A549 (cell line): ENCODE data around the gene PDZD7. TPM values are rescaled to one million over a fixed set of nuclear protein-coding genes. Genes with fewer than 3 reads are reported as not detected.

Source experiments
- ATAC-seq, 2 experiments: fragments of 200-7000 bp in 1 of 2; fragments of >200 bp in 1 of 2; cut with Nextera tagmentation in 1 of 2; cut with Tn5 transposase in 1 of 2; 3 replicates each; pipeline versions ENCODE4 v1.8.0 to v1.9.1; 2018 to 2020; ENCODE audit warnings: mild to moderate bottlenecking in 1 of 2, moderate library complexity in 1 of 2
- CTCF ChIA-PET: fragments of 300-600 bp; sonication (Branson Sonifier 250); formaldehyde crosslinking; extraction: SDS; loops from one replicate; lab custom pipeline; 2021; ENCODE audit warnings: antibody characterized with exemption, inconsistent platforms; lab: Yijun Ruan, JAX
- POLR2A ChIA-PET: fragments of 350-600 bp; formaldehyde crosslinking; extraction: SDS; loops from one replicate; lab custom pipeline; 2021; ENCODE audit warnings: antibody characterized with exemption, inconsistent platforms; lab: Yijun Ruan, JAX
- DNase-seq, 2 experiments: peaks; one replicate each; pipeline versions ENCODE4 v3.0.0 to v3.0.0-alpha.2; 2011 to 2016; ENCODE audit warnings: low read depth in 1 of 2, low spot score in 1 of 2
- FAIRE-seq: peaks from 2 replicates; lab custom pipeline; 2011; peaks lifted over from hg19 to GRCh38; lab: Jason Lieb, UNC
- H3K27ac ChIP-seq, 2 experiments: fragments of >200 bp; sonication (Bioruptor Twin); formaldehyde crosslinking; 3 replicates each; pipeline ENCODE4 v1.5.1; 2016 to 2017
- H3K4me1 ChIP-seq: fragments of >200 bp; sonication (Bioruptor Twin); formaldehyde crosslinking; 3 replicates; pipeline ENCODE4 v1.6.1; 2016
- H3K4me2 ChIP-seq: fragments of >200 bp; sonication (Bioruptor Twin); formaldehyde crosslinking; 3 replicates; pipeline ENCODE4 v1.6.1; 2016
- H3K4me3 ChIP-seq: fragments of >200 bp; sonication (Bioruptor Twin); formaldehyde crosslinking; 3 replicates; pipeline ENCODE4 v1.5.1; 2016
- H3K9me3 ChIP-seq: fragments of >200 bp; sonication (Bioruptor Twin); formaldehyde crosslinking; 3 replicates; pipeline ENCODE4 v1.6.1; 2016
- BCL3 ChIP-seq: fragments of >200 bp; sonication (Bioruptor Twin); formaldehyde crosslinking; IDR thresholded peaks from 3 replicates; pipeline ENCODE4 v1.6.1; 2016
- CBX2 ChIP-seq: fragments of 200-600 bp; sonication (generic); IDR thresholded peaks from 2 replicates; pipeline ENCODE4 v1.6.1; 2016; ENCODE audit warnings: low read depth, mild to moderate bottlenecking, borderline replicate concordance
- CBX8 ChIP-seq: fragments of 200-600 bp; sonication (generic); IDR thresholded peaks from 2 replicates; pipeline ENCODE4 v1.6.1; 2016
- CHD4 ChIP-seq: fragments of 200-600 bp; sonication (generic); IDR thresholded peaks from 2 replicates; pipeline ENCODE4 v1.6.1; 2016; ENCODE audit warnings: antibody characterized with exemption, mild to moderate bottlenecking, borderline replicate concordance
- CTCF ChIP-seq: fragments of >200 bp; sonication (Bioruptor Twin); formaldehyde crosslinking; IDR thresholded peaks from 3 replicates; pipeline ENCODE4 v1.5.1; 2016
- FOSL2 ChIP-seq, 2 experiments: fragments of 450-650 bp in 1 of 2; fragments of >200 bp in 1 of 2; sonication (Bioruptor Twin) in 1 of 2; formaldehyde crosslinking; IDR thresholded peaks; 2 replicates each; pipeline versions ENCODE4 v1.5.0 to v1.6.1; 2016 to 2020; ENCODE audit warnings: mild to moderate bottlenecking in 1 of 2, moderate library complexity in 1 of 2
- FOXS1 ChIP-seq: fragments of 250-450 bp; sonication (Bioruptor Pico); IDR thresholded peaks from 2 replicates; pipeline ENCODE4 v1.5.0; 2020; ENCODE audit warnings: mild to moderate bottlenecking, moderate library complexity
- GATA3 ChIP-seq: IDR thresholded peaks from 2 replicates; pipeline ENCODE4 v1.6.1; 2012; ENCODE audit warnings: borderline replicate concordance
- HDAC2 ChIP-seq: fragments of 200-600 bp; sonication (generic); IDR thresholded peaks from 2 replicates; pipeline ENCODE4 v1.6.1; 2016
- JUN ChIP-seq, 2 experiments: fragments of >200 bp; sonication (Bioruptor Twin); formaldehyde crosslinking; IDR thresholded peaks; 2 replicates in 1 of 2; 3 replicates in 1 of 2; pipeline ENCODE4 v1.6.1; 2016 to 2017
- JUNB ChIP-seq: fragments of >200 bp; sonication (Bioruptor Twin); formaldehyde crosslinking; IDR thresholded peaks from 2 replicates; pipeline ENCODE4 v1.6.1; 2016
- KDM5A ChIP-seq: fragments of 200-600 bp; sonication (generic); IDR thresholded peaks from 2 replicates; pipeline ENCODE4 v1.6.1; 2016; ENCODE audit warnings: antibody characterized with exemption, mild to moderate bottlenecking
- MAFK ChIP-seq: fragments of 450-650 bp; IDR thresholded peaks from 2 replicates; pipeline ENCODE4 v1.6.1; 2014; ENCODE audit not compliant: partially characterized antibody
- MAX ChIP-seq: IDR thresholded peaks from 2 replicates; pipeline ENCODE4 v1.6.1; 2012
- MYC ChIP-seq: IDR thresholded peaks from 2 replicates; pipeline ENCODE4 v1.6.1; 2012; ENCODE audit warnings: mild to moderate bottlenecking, inconsistent platforms, low read length, improper control_type of control experiment, borderline replicate concordance
- NPAS2 ChIP-seq: fragments of 250-450 bp; sonication (Bioruptor Pico); IDR thresholded peaks from 2 replicates; pipeline ENCODE4 v1.8.0; 2022; ENCODE audit warnings: mild to moderate bottlenecking, moderate library complexity, borderline replicate concordance
- POLR2A ChIP-seq: IDR thresholded peaks from 2 replicates; pipeline ENCODE4 v1.6.1; 2012; ENCODE audit warnings: mild to moderate bottlenecking, low read length
- RAD21 ChIP-seq, 2 experiments: fragments of >200 bp in 1 of 2; sonication (Bioruptor Twin) in 1 of 2; formaldehyde crosslinking in 1 of 2; IDR thresholded peaks in 1 of 2; conservative IDR thresholded peaks in 1 of 2; 2 replicates in 1 of 2; 3 replicates in 1 of 2; pipeline ENCODE4 v1.6.1; 2012 to 2018; ENCODE audit warnings: inconsistent platforms in 1 of 2
- RNF2 ChIP-seq: fragments of 200-600 bp; sonication (generic); IDR thresholded peaks from 2 replicates; pipeline ENCODE4 v1.6.1; 2016; ENCODE audit warnings: low read depth, mild to moderate bottlenecking, antibody characterized with exemption, moderate library complexity, borderline replicate concordance
- SMC3 ChIP-seq: fragments of >200 bp; sonication (Bioruptor Twin); formaldehyde crosslinking; IDR thresholded peaks from 3 replicates; pipeline ENCODE4 v1.6.1; 2018; ENCODE audit warnings: inconsistent platforms
- TFCP2L1 ChIP-seq: fragments of 250-450 bp; sonication (Bioruptor Pico); IDR thresholded peaks from 2 replicates; pipeline ENCODE4 v1.5.0; 2021; ENCODE audit warnings: mild to moderate bottlenecking
- ZC3H11A ChIP-seq: fragments of 450-650 bp; IDR thresholded peaks from 2 replicates; pipeline ENCODE4 v1.6.1; 2014; ENCODE audit warnings: antibody characterized with exemption, mild to moderate bottlenecking
- WGBS: methylation state at CpG from one replicate; pipeline ENCODE4 v1.1.6; 2017; ENCODE audit errors: missing lambda C conversion rate; 5-methylcytosine and 5-hydroxymethylcytosine counted together
- polyA plus RNA-seq, 4 experiments: library from polyadenylated mRNA; depleted of rRNA in 3 of 4; stranded (reverse); fragments of >200 nt; fragmentation: RNase III in 1 of 4; extraction: RNeasy Plus Mini Kit Qiagen cat#74134 plus additional on column Dnase treatment in 1 of 4; gene quantifications; 2 replicates in 3 of 4; 3 replicates in 1 of 4; pipeline ENCODE4 v1.2.3, GENCODE V29; 2011 to 2017

Gene PDZD7
- polyA plus RNA-seq, 2 of the 4 experiments (the other 2 are of a cell fraction), result 0.21 to 0.56 TPM

- peak overlapping the region; percentile 78 for H3K4me2 ChIP-seq
- ChIA-PET POLR2A (interaction anchor here (0.7 to 3.4 kb wide), 9 partner anchors 10 to 171 kb away, joined by 3 to 39 read pairs (median 9); partner anchors contain the start of genes KAZALD1, PDZD7 and SFXN3), CTCF (interaction anchor here (0.7 to 59.3 kb wide), 15 partner anchors 9 to 172 kb away, joined by 3 to 2364 read pairs (median 6); partner anchors contain the start of genes KAZALD1, LZTS2, PDZD7 and SFXN3)
- peak; percentile 43 for TF ChIP-seq MAFK
- TF ChIP-seq FOXS1 (CRISPR knock-in tag), result no peak
- ATAC-seq (no peak), DNase-seq (no peak), FAIRE-seq (no peak)
- H3K4me3 ChIP-seq, result peak overlapping the region; percentile 47
- no peaks in the 10 kb centered on the region for H3K9me3 ChIP-seq
- H3K27ac ChIP-seq, result peak overlapping the region; percentile 83 to 93
- H3K4me1 ChIP-seq, result peaks cover 24% of the 10 kb centered on the region
- WGBS, result 86% methylated on average over 4 of the region's 4 CpGs
Measured at GRCh38 chr10:101042118-101042517, 11.2 kb upstream of the PDZD7 start.

GRCh38 chr10:101041252-101041761 is 10.4 kb upstream of the PDZD7 start:
- H3K27ac ChIP-seq, result peak overlapping the region in 1 of 2 experiments; percentile 93; a peak in 1 of 6 replicates
- peak; percentile 84 to 85 for ATAC-seq

GRCh38 chr10:101040851-101041250 is 9.9 kb upstream of the PDZD7 start:
- Histone ChIP-seq H3K4me1 (peaks cover 24% of the 10 kb centered on the region), H3K9me3 (no peaks in the 10 kb centered on the region), H3K4me2 (no peak overlapping the region), H3K27ac (no peak overlapping the region), H3K4me3 (no peak overlapping the region)
- POLR2A ChIA-PET, result interaction anchor here (0.7 to 3.4 kb wide), 3 partner anchors 10 to 31 kb away, joined by 3 to 39 read pairs (median 10); partner anchors contain the start of genes KAZALD1, PDZD7 and SFXN3
- 22% methylated on average over 2 of the region's 2 CpGs for WGBS
- DNase-seq (no peak), ATAC-seq (no peak; a peak in 2 of 6 replicates), FAIRE-seq (no peak)
- CTCF ChIA-PET, result interaction anchor here (0.7 to 59.3 kb wide), 12 partner anchors 8 to 782 kb away, joined by 3 to 2364 read pairs (median 6); partner anchors contain the start of genes KAZALD1, LZTS2, PDZD7 and SFXN3
- TF ChIP-seq HDAC2 (no peak), CHD4 (no peak), JUNB (no peak), MAX (no peak), JUN (IDR thresholded peaks at IDR 0.05) (no peak), TFCP2L1 (CRISPR knock-in tag) (no peak), POLR2A (no peak), CBX2 (no peak), NPAS2 (no peak), FOSL2 (IDR thresholded peaks at IDR 0.05) (no peak), FOSL2 (CRISPR knock-in tag; IDR thresholded peaks at IDR 0.05) (no peak), CBX8 (no peak), MAFK (no peak), ZC3H11A (no peak), RNF2 (no peak), GATA3 (no peak), MYC (no peak), KDM5A (no peak)

More at GRCh38 chr10:101041252-101041761, 10.4 kb upstream of the PDZD7 start:
- Histone ChIP-seq H3K9me3 (no peaks in the 10 kb centered on the region), H3K4me2 (no peak overlapping the region), H3K4me3 (no peak overlapping the region), H3K4me1 (peaks cover 24% of the 10 kb centered on the region)
- DNase-seq (peak; percentile 90 to 94), FAIRE-seq (no peak)
- POLR2A ChIA-PET, result interaction anchor here (0.6 to 3.4 kb wide), 4 partner anchors 10 to 549 kb away, joined by 3 to 39 read pairs (median 8); partner anchors contain the start of genes KAZALD1, PDZD7 and SFXN3
- peak; percentile 80 to 90 for TF ChIP-seq RAD21 (conservative IDR thresholded peaks at IDR 0.05 in 1 of 2, IDR thresholded peaks at IDR 0.05 in 1 of 2)
- peak; percentile 61 for TF ChIP-seq SMC3
- no peak for TF ChIP-seq BCL3
- TF ChIP-seq CTCF, result peak; percentile 85
- CTCF ChIA-PET, result interaction anchor here (0.7 to 59.3 kb wide), 16 partner anchors 8 to 782 kb away, joined by 3 to 2364 read pairs (median 4); partner anchors contain the start of genes KAZALD1, LZTS2, PDZD7 and SFXN3
- 29% methylated on average over 6 of the region's 6 CpGs for WGBS
